GM12891 (cell line): ENCODE data around the gene HYAL2.
"Not testable (repeated sequence)": the region's sequence is repeated elsewhere in the genome, so short reads cannot be mapped to it uniquely, and the experiment has no call there.

Experiments
- POLR2A ChIP-seq: IDR thresholded peaks from 2 replicates; pipeline ENCODE4 v1.6.1; 2011; ENCODE audit warnings: low read depth, low read length, control low read depth
- POLR2AphosphoS5 ChIP-seq: IDR thresholded peaks from 2 replicates; pipeline ENCODE4 v1.6.1; 2011; ENCODE audit warnings: low read depth, low read length, control low read depth

DNA sequence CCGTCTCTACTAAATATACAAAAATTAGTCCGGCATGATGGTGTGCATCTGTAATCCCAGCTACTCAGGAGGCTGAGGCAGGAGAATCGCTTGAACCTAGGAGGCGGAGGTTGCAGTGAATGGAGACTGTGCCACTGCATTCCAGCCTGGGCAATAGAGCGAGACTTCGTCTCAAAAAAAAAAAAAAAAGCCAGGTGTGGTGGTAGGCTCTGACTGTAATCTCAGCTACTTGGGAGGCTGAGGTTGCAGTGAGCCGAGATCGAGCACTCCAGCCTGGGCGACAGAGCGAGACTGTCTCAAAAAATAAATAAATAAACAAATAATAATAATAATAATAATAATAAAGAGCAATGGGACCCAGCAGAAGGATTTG, 50.0 kb downstream of the HYAL2 start:
- TF ChIP-seq POLR2A, POLR2AphosphoS5: not testable (repeated sequence)
